GM23338 (cell line): Measurements from ENCODE around the gene QKI. TPM values are rescaled to one million over a fixed set of nuclear protein-coding genes. Genes with fewer than 3 reads are reported as not detected.

Source experiments
- ATAC-seq: fragments of 200-7000 bp; cut with Tn5 transposase; 3 replicates; pipeline ENCODE4 v1.9.1; 2020
- DNase-seq: peaks from one replicate; pipeline ENCODE4 v3.0.0-alpha.2; 2015; ENCODE audit warnings: low spot score
- H2AFZ ChIP-seq: fragments of 200-600 bp; sonication (generic); 2 replicates; pipeline ENCODE4 v1.8.0; 2016; ENCODE audit warnings: antibody characterized with exemption, mild to moderate bottlenecking, moderate library complexity
- H3F3A ChIP-seq: fragments of 200-600 bp; sonication (generic); replicated peaks from 2 replicates; pipeline ENCODE4 v1.8.0; 2017; ENCODE audit warnings: antibody characterized with exemption, mixed run types, low read depth
- H3K27ac ChIP-seq: fragments of 200-600 bp; sonication (generic); 2 replicates; pipeline ENCODE4 v1.6.1; 2016; ENCODE audit warnings: low read depth
- H3K27me3 ChIP-seq: fragments of 200-600 bp; sonication (generic); 2 replicates; pipeline ENCODE4 v1.8.0; 2016; ENCODE audit warnings: mild to moderate bottlenecking, mixed run types, moderate library complexity; ENCODE audit not compliant: insufficient read depth
- H3K36me3 ChIP-seq: fragments of 200-600 bp; sonication (generic); 2 replicates; pipeline ENCODE4 v1.8.0; 2016; ENCODE audit warnings: mild to moderate bottlenecking; ENCODE audit not compliant: insufficient read depth
- H3K4me1 ChIP-seq: fragments of 200-600 bp; sonication (generic); 2 replicates; pipeline ENCODE4 v1.8.0; 2016; ENCODE audit warnings: mild to moderate bottlenecking, moderate library complexity; ENCODE audit not compliant: insufficient read depth
- H3K4me2 ChIP-seq: fragments of 200-600 bp; sonication (generic); 2 replicates; pipeline ENCODE4 v1.7.1; 2017; ENCODE audit warnings: mixed run types
- H3K4me3 ChIP-seq: fragments of 200-600 bp; sonication (generic); 2 replicates; pipeline ENCODE4 v1.6.1; 2016; ENCODE audit warnings: mixed run types
- H3K79me2 ChIP-seq: fragments of 200-600 bp; sonication (generic); replicated peaks from 2 replicates; pipeline ENCODE4 v1.8.0; 2017; ENCODE audit warnings: mild to moderate bottlenecking; ENCODE audit not compliant: insufficient read depth
- H3K9me2 ChIP-seq: fragments of 200-600 bp; sonication (generic); 2 replicates; pipeline ENCODE4 v1.8.0; 2017; ENCODE audit not compliant: insufficient read depth
- H4K20me1 ChIP-seq: fragments of 200-600 bp; sonication (generic); replicated peaks from 2 replicates; pipeline ENCODE4 v1.8.0; 2017; ENCODE audit warnings: mild to moderate bottlenecking; ENCODE audit not compliant: insufficient read depth
- H3K27ac Mint-ChIP-seq: 2 replicates; pipeline ENCODE4 v1.8.0; 2020; ENCODE audit warnings: inconsistent platforms, mild to moderate bottlenecking, moderate library complexity, mixed read lengths
- H3K27me3 Mint-ChIP-seq: 3 replicates; pipeline ENCODE4 v1.8.0; 2022; ENCODE audit warnings: low read depth, mild to moderate bottlenecking, moderate library complexity, mixed read lengths, inconsistent platforms; ENCODE audit not compliant: insufficient read depth, poor library complexity
- H3K36me3 Mint-ChIP-seq: 3 replicates; pipeline ENCODE4 v1.8.0; 2021; ENCODE audit warnings: low read depth, mild to moderate bottlenecking, inconsistent platforms, moderate library complexity, mixed read lengths
- H3K4me1 Mint-ChIP-seq: 3 replicates; pipeline ENCODE4 v1.8.0; 2020; ENCODE audit warnings: mild to moderate bottlenecking, inconsistent platforms, mixed read lengths
- H3K4me3 Mint-ChIP-seq: 3 replicates; pipeline ENCODE4 v1.8.0; 2021; ENCODE audit warnings: moderate library complexity, mild to moderate bottlenecking, inconsistent platforms, mixed read lengths
- H3K9me3 Mint-ChIP-seq: 3 replicates; pipeline ENCODE4 v1.8.0; 2020; ENCODE audit warnings: moderate library complexity, mild to moderate bottlenecking, inconsistent platforms, mixed read lengths
- CREB1 ChIP-seq: fragments of 250-450 bp; sonication (Bioruptor Pico); IDR thresholded peaks from 2 replicates; pipeline ENCODE4 v1.5.0; 2020; ENCODE audit warnings: low read depth, mild to moderate bottlenecking, moderate library complexity
- CTCF ChIP-seq, 2 experiments: fragments of 200-600 bp in 1 of 2; sonication (generic) in 1 of 2; conservative IDR thresholded peaks; 2 replicates each; pipeline versions ENCODE4 v1.5.1 to v1.6.1; 2016 to 2017; ENCODE audit warnings: antibody characterized with exemption in 2 of 2, low read depth in 2 of 2, mild to moderate bottlenecking in 2 of 2, moderate library complexity in 1 of 2
- ETS1 ChIP-seq: IDR thresholded peaks from 2 replicates; pipeline ENCODE4 v1.6.1; 2016; ENCODE audit warnings: antibody characterized with exemption
- EZH2 ChIP-seq: fragments of 200-600 bp; sonication (generic); IDR thresholded peaks from one replicate; pipeline ENCODE4 v1.8.0; 2017; ENCODE audit warnings: antibody characterized with exemption, mild to moderate bottlenecking, low read depth; ENCODE audit not compliant: unreplicated experiment
- JUNB ChIP-seq: IDR thresholded peaks from one replicate; pipeline ENCODE4 v1.6.1; 2016; ENCODE audit warnings: antibody characterized with exemption; ENCODE audit not compliant: unreplicated experiment
- POLR2AphosphoS5 ChIP-seq: IDR thresholded peaks from 2 replicates; pipeline ENCODE4 v1.6.1; 2016; ENCODE audit warnings: antibody characterized with exemption, low read depth
- REST ChIP-seq: IDR thresholded peaks from one replicate; pipeline ENCODE4 v1.6.1; 2018; ENCODE audit warnings: antibody characterized with exemption; ENCODE audit not compliant: unreplicated experiment
- ZNF114 ChIP-seq: fragments of 250-450 bp; sonication (Bioruptor Pico); IDR thresholded peaks from 2 replicates; pipeline ENCODE4 v1.5.0; 2020; ENCODE audit warnings: mild to moderate bottlenecking, moderate library complexity
- ZNF331 ChIP-seq: fragments of 250-450 bp; sonication (Bioruptor Pico); IDR thresholded peaks from 2 replicates; pipeline ENCODE4 v1.5.0; 2020; ENCODE audit warnings: low read depth, mild to moderate bottlenecking, moderate library complexity
- polyA plus RNA-seq: library from polyadenylated mRNA; unstranded; fragments of >200 nt; fragmentation: Nextera tagmentation; extraction: Ambion mirVana; gene quantifications from 2 replicates; pipeline ENCODE4 v1.2.1, GENCODE V29; 2016
- total RNA-seq: library from RNA; depleted of rRNA; stranded (reverse); fragments of >200 nt; shearing (Covaris generic); gene quantifications from 2 replicates; pipeline ENCODE4 v1.2.3, GENCODE V29; 2014

Gene QKI
- total and polyA plus RNA-seq, 2 experiments from 2014 or later = 60.8 to 159 TPM

GRCh38 chr6:163427498-163428254 is 13.2 kb downstream of the QKI start:
- Histone ChIP-seq H3K9me2 (no peaks in the 10 kb centered on the region), H3F3A (no peaks in the 10 kb centered on the region), H3K4me3 (no peak overlapping the region), H3K36me3 (no peaks in the 10 kb centered on the region), H4K20me1 (peaks cover 48% of the 10 kb centered on the region; the same call in 1 of the 2 replicates), H3K79me2 (peaks cover 100% of the 10 kb centered on the region), H3K4me1 (peaks cover 51% of the 10 kb centered on the region), H3K4me2 (no peak overlapping the region), H2AFZ (no peak overlapping the region), H3K27me3 (no peaks in the 10 kb centered on the region), H3K27ac (no peak overlapping the region)
- TF ChIP-seq CREB1 (CRISPR knock-in tag) = no peak
- TF ChIP-seq CTCF (conservative IDR thresholded peaks at IDR 0.05; ENCODE audit: low read depth in 2 of 2) = peak in 1 of 2 experiments; percentile 43; a peak in 2 of 4 replicates
- ATAC-seq (no peak), DNase-seq (peak; percentile 63)
- no peak overlapping the region for H3K4me3 Mint-ChIP-seq
- no peaks in the 10 kb centered on the region for H3K27me3 Mint-ChIP-seq
- peaks cover 66% of the 10 kb centered on the region for H3K4me1 Mint-ChIP-seq
- no peaks in the 10 kb centered on the region for H3K36me3 Mint-ChIP-seq
- H3K27ac Mint-ChIP-seq = peak overlapping the region; percentile 9; the same call in 1 of the 2 replicates
- no peaks in the 10 kb centered on the region for H3K9me3 Mint-ChIP-seq

GRCh38 chr6:163428373-163428772 is 13.9 kb downstream of the QKI start:
- peaks cover 61% of the 10 kb centered on the region for H3K4me1 Mint-ChIP-seq
- peaks cover 46% of the 10 kb centered on the region for H3K4me1 ChIP-seq
- no peaks in the 10 kb centered on the region for H3K36me3 ChIP-seq
- H3K79me2 ChIP-seq = peaks cover 100% of the 10 kb centered on the region
- H3K36me3 Mint-ChIP-seq = no peaks in the 10 kb centered on the region; the same call in 2 of the 3 replicates
- H3K4me3 ChIP-seq = no peak overlapping the region
- H3K9me2 ChIP-seq = no peaks in the 10 kb centered on the region
- H4K20me1 ChIP-seq = peaks cover 44% of the 10 kb centered on the region; the same call in 1 of the 2 replicates
- no peak for TF ChIP-seq ETS1
- no peak for TF ChIP-seq EZH2
- no peak for TF ChIP-seq ZNF114
- no peak for TF ChIP-seq REST
- no peak for TF ChIP-seq ZNF331 (CRISPR knock-in tag)
- TF ChIP-seq JUNB = no peak
- no peak for TF ChIP-seq POLR2AphosphoS5
- H3F3A ChIP-seq = no peaks in the 10 kb centered on the region
- H2AFZ ChIP-seq = no peak overlapping the region
- H3K27me3 Mint-ChIP-seq = no peaks in the 10 kb centered on the region
- H3K27ac Mint-ChIP-seq = peak overlapping the region; percentile 73; the same call in 1 of the 2 replicates
- H3K4me2 ChIP-seq = no peak overlapping the region
- H3K9me3 Mint-ChIP-seq = no peaks in the 10 kb centered on the region
- no peaks in the 10 kb centered on the region for H3K27me3 ChIP-seq
- DNase-seq (no peak), ATAC-seq (no peak)
- H3K4me3 Mint-ChIP-seq = no peak overlapping the region
- H3K27ac ChIP-seq = no peak overlapping the region
